ENCODE data around the gene CYP4F2.

The CYP4F2 gene

DNA sequence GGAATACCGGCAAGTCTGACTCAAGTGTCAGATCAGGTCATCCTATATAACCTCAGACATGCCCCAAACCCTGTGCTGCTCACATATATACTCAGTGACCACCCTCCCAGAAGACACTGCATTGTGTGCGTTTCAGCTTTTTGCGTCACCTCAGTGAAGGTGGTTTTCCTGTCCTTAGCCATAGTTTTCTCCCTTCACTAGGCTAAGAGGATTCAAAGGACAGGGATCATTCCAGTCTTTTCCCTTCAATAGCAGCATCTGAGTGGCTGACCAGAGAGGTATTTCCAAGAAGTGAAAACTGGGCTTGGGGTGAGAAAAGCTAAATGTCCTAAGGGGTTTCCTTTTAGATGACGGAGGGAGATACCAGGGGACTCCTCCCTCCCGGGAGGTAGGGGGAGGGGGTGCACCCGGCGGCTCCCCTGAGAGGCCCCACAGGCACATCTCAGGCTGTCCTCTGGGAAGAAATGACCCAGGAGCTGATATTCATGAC, 69.7 kb downstream of the CYP4F2 start:
- TF ChIP-seq ZNF274 (IDR thresholded peaks at IDR 0.05; ENCODE audit: low read depth, low read length) = no peak
- no peak overlapping the region for H3K4me3 ChIP-seq (ENCODE audit: low read length)

All from GM08714 (cell line).